Stimulated activated CD4-positive, alpha-beta T cell treated with anti-CD3 and anti-CD28 coated beads, Interleukin-4, amount 100 ng/mL, for 1 hour (primary cell): ENCODE measurements around the gene GPAT3.
"Not testable (repeated sequence)": the region's sequence is repeated elsewhere in the genome, so short reads cannot be mapped to it uniquely, and the experiment has no call there.

Experiments used
- DNase-seq: peaks from one replicate; pipeline ENCODE4 v3.0.0-alpha.2; 2020

GPAT3 gene

DNA sequence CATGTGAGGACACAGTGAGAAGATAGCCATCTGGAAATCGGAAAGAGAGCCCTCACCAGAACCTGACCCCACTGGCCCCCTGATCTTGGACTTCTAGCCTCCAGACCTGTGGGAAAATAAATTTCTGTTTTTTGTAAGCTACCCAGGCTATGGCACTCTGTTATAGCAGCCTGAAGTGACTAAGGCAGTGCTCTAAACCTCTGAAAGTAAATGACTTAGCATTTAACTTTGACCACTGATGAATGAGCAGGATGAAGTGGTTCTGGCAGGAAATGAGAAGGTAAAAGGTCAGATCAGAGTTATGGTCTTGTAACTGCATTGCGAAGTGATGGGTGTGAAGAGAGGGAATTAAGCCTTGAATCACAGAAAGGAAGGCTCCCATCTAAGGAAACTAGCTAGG is 17.0 kb downstream of the GPAT3 start:
- DNase-seq = no peak

DNA sequence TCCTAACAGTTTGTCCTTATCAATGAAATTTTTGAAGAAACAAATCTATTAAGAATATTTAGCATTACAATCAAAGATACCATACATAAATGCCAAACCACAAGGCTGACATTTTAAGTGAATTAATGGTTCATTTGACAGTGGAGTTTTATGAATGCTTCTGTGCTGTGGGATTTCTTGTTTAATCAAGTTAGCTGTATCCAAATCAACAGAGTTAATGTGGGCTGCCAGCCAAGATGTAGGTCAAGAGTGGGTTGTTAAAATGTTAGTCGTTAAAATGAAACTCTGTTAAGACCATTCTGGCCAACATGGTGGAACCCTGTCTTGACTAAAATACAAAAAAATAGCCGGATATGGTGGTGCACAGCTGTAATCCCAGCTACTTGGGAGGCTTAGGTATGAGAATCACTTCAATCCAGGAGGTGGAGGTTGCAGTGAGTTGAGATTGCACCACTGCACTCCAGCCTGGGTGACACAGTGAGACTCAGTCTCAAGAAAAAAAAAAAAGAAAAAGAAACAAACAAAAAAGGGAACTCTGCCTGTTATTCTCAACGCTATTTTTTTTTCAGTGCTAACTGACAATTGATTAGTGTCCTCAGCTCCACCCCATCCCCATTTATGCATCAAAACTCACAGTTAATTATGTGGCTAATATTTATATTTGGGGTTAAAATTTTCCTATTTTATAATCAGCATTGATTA is 20.2 kb downstream of the GPAT3 start:
- no peak for DNase-seq

GRCh38 chr4:83556816-83557215 is 20.9 kb downstream of the GPAT3 start:
- DNase-seq = no peak

DNA sequence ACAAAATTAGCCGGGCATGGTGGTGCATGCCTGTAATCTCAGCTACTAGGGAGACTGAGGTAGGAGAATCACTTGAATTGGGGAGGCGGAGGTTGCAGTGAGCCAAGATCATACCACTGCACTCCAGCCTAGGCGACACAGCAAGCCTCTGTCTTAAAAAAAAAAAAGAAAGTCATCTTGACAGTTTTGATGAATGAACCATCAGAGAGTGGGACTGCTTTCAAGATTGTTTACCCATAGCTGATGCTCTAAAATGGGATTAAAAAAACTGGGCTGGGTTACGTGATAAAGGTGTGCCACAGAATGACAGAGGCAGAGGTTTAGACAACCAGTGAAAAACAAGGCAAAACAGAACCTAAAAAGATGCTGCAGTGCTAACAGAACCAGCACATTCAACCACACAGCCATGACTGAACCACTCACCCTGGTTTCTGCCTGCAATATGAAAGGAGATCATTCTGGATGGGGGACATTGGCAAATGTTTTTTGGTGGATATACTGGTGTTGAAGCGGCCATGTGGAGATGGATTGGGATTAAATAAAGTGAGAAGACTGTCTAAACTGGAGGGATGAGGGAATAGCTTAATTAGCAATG is 22.2 kb downstream of the GPAT3 start:
- DNase-seq = no peak

DNA sequence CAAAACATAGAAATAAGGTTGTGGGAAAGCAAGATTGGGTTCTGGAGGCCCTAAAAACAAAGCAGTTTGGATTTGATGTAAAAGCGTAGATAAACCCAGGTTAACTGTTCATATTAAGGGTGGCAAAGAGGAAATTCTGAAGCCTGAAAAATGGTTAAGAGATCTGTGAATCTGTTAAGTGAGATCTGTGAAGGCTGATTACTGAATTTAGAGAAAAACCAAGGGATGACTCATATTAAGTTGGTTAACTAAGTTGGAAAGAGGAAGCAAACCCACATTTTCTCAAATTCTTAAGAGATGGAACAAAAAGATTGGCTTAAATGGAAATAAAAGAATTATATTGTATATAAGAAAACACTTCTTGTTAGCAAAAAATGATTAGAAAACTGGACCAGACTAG is 22.8 kb downstream of the GPAT3 start:
- no peak for DNase-seq

- DNase-seq = no peak
Observed at GRCh38 chr4:83560523-83560922, 24.6 kb downstream of the GPAT3 start.

- DNase-seq = no peak
Observed at GRCh38 chr4:83561381-83561780, 25.5 kb downstream of the GPAT3 start.

DNA sequence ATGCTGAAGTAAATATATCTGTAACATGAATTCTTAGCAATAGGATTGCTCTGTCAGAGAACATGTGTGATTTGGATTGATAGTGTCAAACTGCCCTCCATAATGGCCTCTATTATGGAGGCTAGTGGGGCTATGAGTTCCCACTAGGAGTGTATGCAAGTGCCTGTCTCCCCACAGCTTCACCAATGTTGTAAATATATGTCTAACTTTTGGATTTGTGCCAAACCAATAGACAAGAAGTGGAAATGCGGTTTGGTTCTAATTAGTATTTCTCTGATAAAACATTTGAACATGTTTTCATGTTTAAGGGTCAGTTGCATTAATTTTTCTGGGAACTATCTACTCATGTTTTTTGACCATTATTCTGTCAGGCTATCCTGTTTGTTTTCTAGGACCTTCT is 28.1 kb downstream of the GPAT3 start:
- no peak for DNase-seq

DNA sequence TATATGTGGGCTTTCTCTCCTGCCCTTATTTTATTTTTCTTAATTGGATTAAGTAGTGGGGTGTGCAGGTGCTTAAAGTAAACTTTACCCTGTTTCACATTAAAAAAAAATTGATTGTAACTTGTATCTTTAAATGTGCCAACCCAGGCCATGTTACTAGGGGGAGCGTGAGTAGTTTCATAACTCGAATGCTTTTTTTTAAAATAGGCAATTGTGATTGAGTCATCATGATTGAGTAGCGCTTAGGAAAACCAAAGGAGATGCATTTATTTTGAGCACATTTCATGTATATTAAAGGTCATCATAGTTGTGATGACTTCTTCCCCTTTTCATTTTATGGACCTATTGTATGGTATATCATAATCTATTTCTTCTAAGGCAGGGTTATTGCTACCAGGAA is 32.2 kb downstream of the GPAT3 start:
- DNase-seq = no peak

- DNase-seq = no peak
Observed at GRCh38 chr4:83569429-83569828, 33.5 kb downstream of the GPAT3 start.

GRCh38 chr4:83569987-83570386 is 34.1 kb downstream of the GPAT3 start:
- DNase-seq = no peak

GRCh38 chr4:83572848-83573247 is 36.9 kb downstream of the GPAT3 start:
- no peak for DNase-seq

DNA sequence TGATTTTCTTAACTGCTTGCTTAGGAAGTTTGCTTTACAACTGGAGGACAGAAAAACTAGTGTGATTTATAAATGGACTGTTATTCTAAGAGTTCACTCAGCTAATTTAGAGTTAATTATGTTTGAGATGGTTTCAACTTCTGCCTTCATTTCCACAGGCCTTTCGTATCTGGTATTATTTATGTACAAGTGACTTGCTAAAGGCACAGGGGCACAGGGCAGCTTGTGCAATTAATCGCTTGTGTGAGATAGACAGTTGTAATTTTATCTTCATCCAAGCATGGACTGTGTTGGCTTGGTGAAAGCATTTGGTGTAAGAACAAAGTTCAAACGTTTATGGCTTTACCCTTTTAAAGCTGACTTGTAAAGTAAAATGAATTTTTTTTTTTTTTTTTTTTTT is 38.3 kb downstream of the GPAT3 start:
- no peak for DNase-seq

- not testable (repeated sequence) for DNase-seq
Observed at GRCh38 chr4:83576237-83576636, 40.3 kb downstream of the GPAT3 start.

GRCh38 chr4:83581411-83582288 is 45.7 kb downstream of the GPAT3 start:
- no peak for DNase-seq

DNA sequence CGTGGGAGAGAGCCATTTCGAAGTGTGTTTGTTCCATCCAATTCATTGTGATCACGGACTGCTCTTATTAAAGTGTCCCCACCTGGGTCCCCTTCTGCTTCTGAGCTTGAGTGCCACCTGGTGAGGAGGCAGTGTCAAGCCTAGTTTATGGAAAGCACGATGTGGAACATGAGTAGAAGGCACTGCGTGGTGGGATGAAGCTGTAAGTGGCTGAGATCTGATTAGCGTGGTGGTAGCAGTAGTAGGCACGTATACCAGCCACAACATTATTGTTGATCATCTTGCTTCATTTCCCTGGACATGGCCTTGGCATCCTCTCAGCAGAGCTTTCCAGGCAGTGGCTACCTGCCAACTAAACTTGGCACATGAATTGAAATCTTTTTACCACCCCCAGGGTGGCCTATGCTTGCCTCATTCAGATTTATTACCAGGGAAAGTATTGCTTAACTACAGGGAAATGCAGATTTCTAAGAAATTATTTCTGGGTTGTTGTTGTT is 46.4 kb downstream of the GPAT3 start:
- no peak for DNase-seq

DNA sequence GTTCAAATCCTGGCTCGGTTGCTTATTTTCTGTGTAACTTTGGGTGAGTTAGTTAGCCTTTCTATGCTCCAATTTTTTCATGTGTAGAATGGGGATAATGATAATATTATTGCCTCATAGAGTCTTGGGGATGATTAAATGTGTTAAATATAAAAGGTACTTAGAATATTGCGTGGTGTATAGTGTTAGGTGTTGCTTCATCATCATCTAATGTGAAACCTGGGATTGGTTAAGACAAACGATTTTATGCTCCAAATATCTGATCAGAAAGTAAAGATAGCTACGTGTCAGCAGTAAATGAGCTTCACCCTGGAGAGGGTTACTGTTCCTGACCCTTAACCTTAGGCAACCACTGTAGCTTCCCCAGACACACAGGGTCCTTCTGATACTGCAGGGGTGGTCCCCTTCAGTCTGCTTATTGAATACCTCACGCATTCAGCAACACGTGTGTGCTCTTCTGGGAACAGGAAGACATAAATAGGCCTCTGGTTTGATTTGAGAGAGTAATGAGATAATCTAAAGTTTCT is 50.1 kb downstream of the GPAT3 start:
- DNase-seq = no peak

- DNase-seq = no peak
Observed at GRCh38 chr4:83589279-83589678, 53.4 kb downstream of the GPAT3 start.

DNA sequence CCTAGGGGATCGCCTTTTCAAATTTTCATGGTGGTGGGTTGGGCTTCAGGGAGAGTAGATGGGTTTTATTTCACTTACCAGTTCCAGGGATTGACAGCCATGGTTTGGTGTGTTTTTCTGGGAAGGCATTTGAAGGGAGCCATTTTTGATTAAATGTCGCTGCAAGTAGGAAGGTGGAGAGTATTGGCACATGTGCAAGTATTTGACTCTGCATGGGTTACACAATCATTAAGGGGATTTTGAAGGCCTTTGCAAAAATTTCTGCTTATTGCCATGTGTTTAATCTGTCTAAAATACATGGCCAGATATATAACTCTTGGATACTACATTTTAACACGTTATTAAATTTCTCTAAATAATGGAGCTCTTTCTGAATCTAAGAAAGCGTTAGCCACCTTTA is 55.1 kb downstream of the GPAT3 start:
- no peak for DNase-seq

GRCh38 chr4:83591730-83592129 is 55.8 kb downstream of the GPAT3 start:
- DNase-seq = no peak

DNA sequence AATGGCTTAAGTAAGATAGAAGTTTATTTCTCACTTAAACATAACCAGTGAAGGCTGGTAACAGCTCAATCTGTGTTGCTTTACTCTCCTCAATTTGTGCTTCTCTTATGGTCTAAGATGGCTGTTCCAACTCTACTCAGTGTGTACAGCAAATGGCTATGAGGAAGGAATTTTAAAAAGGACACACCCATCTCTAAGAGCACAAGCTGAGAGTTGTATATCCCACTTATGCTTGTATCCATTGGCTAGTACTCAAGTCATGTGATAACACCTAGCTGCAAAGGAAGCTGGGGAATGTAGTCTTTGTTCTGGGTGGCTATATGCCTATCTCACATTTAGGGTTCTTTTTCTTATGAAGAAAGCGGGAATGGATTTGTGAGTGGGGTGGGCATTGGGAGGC is 63.3 kb downstream of the GPAT3 start:
- DNase-seq = no peak

GRCh38 chr4:83603129-83603528 is 67.2 kb downstream of the GPAT3 start:
- no peak for DNase-seq

DNA sequence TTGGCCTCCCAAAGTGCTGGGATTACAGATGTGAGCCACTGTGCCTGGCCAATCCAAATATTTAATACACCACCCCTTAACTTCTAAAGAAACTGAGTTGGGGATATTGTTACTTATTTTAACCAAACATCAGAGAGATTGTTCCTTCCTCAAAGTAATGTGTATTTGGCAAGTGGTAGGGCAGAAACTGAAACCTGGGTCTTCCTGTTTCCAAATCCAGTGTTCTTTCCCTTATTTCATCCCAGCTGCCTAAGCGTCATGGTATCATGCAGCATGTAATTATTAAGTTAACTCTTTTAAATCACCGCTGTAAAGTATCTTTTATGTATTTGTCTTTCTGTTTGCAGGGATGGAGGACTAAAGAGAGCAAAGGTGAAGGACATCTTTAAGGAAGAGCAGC is 68.4 kb downstream of the GPAT3 start:
- DNase-seq = no peak

DNA sequence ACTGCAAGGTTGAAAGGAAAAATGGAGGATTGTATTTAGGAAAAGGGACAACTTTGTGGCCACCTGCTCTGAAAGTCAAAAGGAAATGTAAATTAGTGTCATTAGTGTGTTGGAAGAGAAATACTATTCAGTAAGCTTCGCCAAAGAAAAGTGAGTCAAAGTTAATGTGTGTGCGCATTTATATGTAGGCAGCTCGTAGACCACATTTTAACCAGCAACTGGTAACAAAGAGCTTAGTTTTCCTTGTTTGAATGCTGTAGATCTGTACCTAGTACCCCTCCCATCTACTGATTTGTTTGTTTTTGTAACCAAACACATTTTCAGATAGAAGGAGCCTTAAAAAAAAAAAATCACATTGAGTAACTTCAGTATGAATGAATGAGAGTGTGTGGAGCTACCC is 69.3 kb downstream of the GPAT3 start:
- no peak for DNase-seq
